Heart right ventricle (tissue), 16 donors: ENCODE results near the gene SLC22A3. TPM values are rescaled to one million over a fixed set of nuclear protein-coding genes. Genes with fewer than 3 reads are reported as not detected.

Source experiments
- ATAC-seq, 8 donors: fragments of 200-7000 bp; cut with Tn5 transposase; one replicate each; pipeline ENCODE4 v1.9.1; 2020; ENCODE audit warnings: mild to moderate bottlenecking in 8 of 8, moderate library complexity in 8 of 8, moderate number of reproducible peaks in 1 of 8
- DNase-seq, 2 donors: peaks; one replicate each; pipeline ENCODE4 v3.0.0-alpha.2; 2020
- H3K27ac ChIP-seq, 10 donors: fragments of 200-600 bp; sonication (generic) in 2 of 10; one replicate each; pipeline versions ENCODE4 v1.5.0 to v1.8.0; 2020 to 2022; ENCODE audit warnings: mild to moderate bottlenecking in 3 of 10
- H3K27me3 ChIP-seq, 7 donors: fragments of 200-600 bp; one replicate each; pipeline ENCODE4 v1.8.0; 2021 to 2022; ENCODE audit warnings: mild to moderate bottlenecking in 2 of 7
- H3K36me3 ChIP-seq, 9 donors: fragments of 200-600 bp; sonication (generic) in 1 of 9; one replicate each; pipeline versions ENCODE4 v1.5.0 to v1.8.0; 2020 to 2022; ENCODE audit warnings: mild to moderate bottlenecking in 2 of 9
- H3K4me1 ChIP-seq, 9 donors: fragments of 200-600 bp; sonication (generic) in 1 of 9; one replicate each; pipeline versions ENCODE4 v1.5.0 to v1.8.0; 2020 to 2022; ENCODE audit warnings: mild to moderate bottlenecking in 4 of 9
- H3K4me3 ChIP-seq, 10 donors: fragments of 200-600 bp; sonication (generic) in 2 of 10; one replicate each; pipeline versions ENCODE4 v1.5.0 to v1.8.0; 2020 to 2022; ENCODE audit warnings: mild to moderate bottlenecking in 7 of 10, moderate library complexity in 2 of 10
- H3K9me3 ChIP-seq, 11 donors: fragments of 200-600 bp in 10 of 11; sonication (generic) in 2 of 11; one replicate each; pipeline versions ENCODE4 v1.5.0 to v1.8.0; 2013 to 2022; ENCODE audit warnings: mild to moderate bottlenecking in 2 of 11, control low read depth in 1 of 11, moderate library complexity in 1 of 11
- CTCF ChIP-seq, 9 donors: fragments of 200-600 bp; sonication (generic) in 2 of 9; IDR thresholded peaks; one replicate each; pipeline versions ENCODE4 v1.5.0 to v1.8.0; 2021 to 2022; ENCODE audit warnings: antibody characterized with exemption in 9 of 9, mild to moderate bottlenecking in 5 of 9, moderate library complexity in 1 of 9
- WGBS, 2 donors: extraction: QIAGEN DNeasy Blood & Tissue Kit; methylation state at CpG; one replicate each; pipeline ENCODE4 v1.1.7; 2013; ENCODE audit warnings: inconsistent platforms in 1 of 2; 5-methylcytosine and 5-hydroxymethylcytosine counted together
- intact Hi-C, 10 donors: fragments of 100-400 bp; cut with DNase I; formaldehyde crosslinking; loops; one replicate each; pipeline versions ENCODE4 v1.11.1 to v1.14.2; 2022
- polyA plus RNA-seq, 2 donors: library from polyadenylated mRNA; stranded (reverse); fragments of 200-250 nt; gene quantifications; one replicate each; pipeline ENCODE4 v1.2.3, GENCODE V29; 2013
- total RNA-seq, 10 donors: library from RNA; stranded (reverse); fragmentation: NEBNext Ultra II Directional in 3 of 10; extraction: Animal tissue kit (Norgen Biotek cat#: 25700) in 3 of 10; gene quantifications; one replicate each; pipeline versions ENCODE4 v1.2.1 to v1.2.4, GENCODE V29; 2021 to 2023
- donor health status: Arrhythmogenic right ventricular cardiomyopathy.
- donor health status: ischemic (EF 13 %, LVEDD 7.1; RV severe dilation, severe dysfunction).
- donor health status: healthy with polysubstance abuse.
- donor health status: DM: no; HTN: yes; CAD: no.
- donor health status: DM: no; HTN: no; CAD: no.
- donor health status: ischemic (EF 25% LVEDD 6.9; RV normal size, moderate dysfunction).
- donor health status: ischemic (EF 25% LVEDD 5.7; RV mildly dilated, moderate dysfunction).
- donor health status: healthy.
- donor health status: DM: yes; HTN: yes; CAD: no.
- donor health status: Ischemic cardiomyopathy.
- donor health status: ischemic (EF 35%, LVEDD 5.7; RV mildly dilated, moderate dysfunction).
- donor health status: nonischemic (EF 11% LVEDD 7.7; RV severe dilation, severe dysfunction).
- donor health status: DM: yes; HTN: yes; CAD: no.
- donor health status: PGD.
- donor health status: ischemic (EF 29% LVEDD 5.4; RV normal size, mild dysfunction).
- donor health status: nonischemic (EF 23%, LVEDD 6.1; RV moderate dilation, normal function).

Gene SLC22A3
- total and polyA plus RNA-seq, 12 donors = 0.26 to 2.0 (median 0.71) TPM

- Histone ChIP-seq H3K27me3 (peaks cover 0 to 6% (median 0%) of the 10 kb centered on the region in 7 donors), H3K27ac (no peak overlapping the region), H3K9me3 (no peaks in the 10 kb centered on the region), H3K36me3 (no peaks in the 10 kb centered on the region), H3K4me1 (peaks cover 0 to 44% (median 27%) of the 10 kb centered on the region in 9 donors), H3K4me3 (no peak overlapping the region)
- no peak for DNase-seq
- ATAC-seq = no peak
- 85 to 91% methylated on average over 3 of the region's 3 CpGs for WGBS, 2 donors
- TF ChIP-seq CTCF (IDR thresholded peaks at IDR 0.05) = no peak
- intact Hi-C loops = no loop called here
These were observed 78.0 kb downstream of the SLC22A3 start for GRCh38 chr6:160426136-160426535.

DNA sequence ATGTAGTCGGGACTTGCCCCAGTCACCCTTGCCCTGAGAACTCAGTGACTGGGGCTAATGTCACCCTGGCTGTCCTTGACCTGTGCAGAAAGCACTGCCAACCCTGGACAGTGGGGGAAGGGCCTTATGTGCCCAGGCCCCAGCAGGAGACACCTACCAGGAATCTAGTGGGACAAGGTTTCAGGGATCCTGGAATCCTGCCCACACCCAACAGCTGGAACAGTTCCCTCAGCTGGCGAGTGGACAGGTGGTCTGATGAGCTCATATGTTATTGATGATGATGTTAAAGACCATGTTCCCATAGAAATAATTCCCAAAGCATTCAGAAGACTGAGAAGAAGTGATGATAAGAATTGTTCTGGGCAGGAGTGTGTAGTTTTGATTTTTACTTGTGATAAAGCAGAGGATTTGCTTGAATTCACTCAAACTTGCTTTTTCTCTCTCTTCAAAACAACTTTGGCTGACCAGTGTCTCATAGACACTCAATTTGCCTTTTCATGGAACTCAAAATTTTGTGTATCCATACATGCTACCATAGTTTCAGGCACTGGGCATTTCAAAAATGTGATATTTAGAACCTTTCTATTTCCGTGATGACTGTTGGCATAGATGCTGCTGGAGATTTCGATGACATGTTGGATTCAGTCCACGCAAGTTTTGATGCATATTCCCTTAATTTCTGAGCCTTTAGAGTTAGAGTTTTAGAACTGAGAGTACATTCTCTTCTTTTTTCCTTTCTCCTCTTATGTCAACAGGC lies 79.3 kb downstream of the SLC22A3 start:
- intact Hi-C loops = no loop called here
- 47 to 64% methylated on average over 5 of the region's 5 CpGs for WGBS, 2 donors
- H3K4me3 ChIP-seq = no peak overlapping the region
- ATAC-seq = no peak
- peaks cover 0 to 48% (median 33%) of the 10 kb centered on the region in 9 donors for H3K4me1 ChIP-seq
- H3K27me3 ChIP-seq = peaks cover 0 to 6% (median 0%) of the 10 kb centered on the region in 7 donors
- no peak for DNase-seq
- no peaks in the 10 kb centered on the region for H3K9me3 ChIP-seq
- no peak for TF ChIP-seq CTCF (IDR thresholded peaks at IDR 0.05)
- H3K36me3 ChIP-seq = no peaks in the 10 kb centered on the region
- H3K27ac ChIP-seq = peak overlapping the region in 4 of 10 donors; percentile 1 to 17 (median 10)

DNA sequence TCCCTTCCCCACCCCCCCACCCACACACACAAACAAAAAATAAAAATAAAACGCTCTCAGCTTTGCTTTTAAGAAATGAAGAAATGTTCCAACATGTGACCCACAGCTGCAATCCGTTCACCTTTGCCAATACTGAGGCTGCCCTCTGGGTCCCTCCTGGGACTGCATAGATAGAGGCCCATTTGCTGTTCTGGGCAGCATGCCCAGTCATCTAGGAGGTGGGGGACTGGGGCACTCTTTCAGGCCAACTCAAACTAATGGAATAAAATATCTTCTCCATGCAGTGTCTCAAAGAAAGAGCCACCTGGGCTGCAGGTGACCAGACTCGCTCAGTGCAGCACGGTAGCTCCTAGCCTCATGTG lies 79.9 kb downstream of the SLC22A3 start:
- TF ChIP-seq CTCF (IDR thresholded peaks at IDR 0.05) = no peak
- WGBS, 2 donors = 35 to 40% methylated on average over 4 of the region's 4 CpGs
- H3K4me1 ChIP-seq = peaks cover 0 to 48% (median 33%) of the 10 kb centered on the region in 9 donors
- ATAC-seq = peak; percentile 53 to 91 (median 78)
- no peaks in the 10 kb centered on the region for H3K9me3 ChIP-seq
- DNase-seq = peak; percentile 62 to 74
- no peak overlapping the region for H3K4me3 ChIP-seq
- H3K36me3 ChIP-seq = no peaks in the 10 kb centered on the region
- peak overlapping the region in 3 of 10 donors; percentile 1 to 64 (median 17) for H3K27ac ChIP-seq
- peaks cover 0 to 6% (median 0%) of the 10 kb centered on the region in 7 donors for H3K27me3 ChIP-seq
- intact Hi-C loops = no loop called here

DNA sequence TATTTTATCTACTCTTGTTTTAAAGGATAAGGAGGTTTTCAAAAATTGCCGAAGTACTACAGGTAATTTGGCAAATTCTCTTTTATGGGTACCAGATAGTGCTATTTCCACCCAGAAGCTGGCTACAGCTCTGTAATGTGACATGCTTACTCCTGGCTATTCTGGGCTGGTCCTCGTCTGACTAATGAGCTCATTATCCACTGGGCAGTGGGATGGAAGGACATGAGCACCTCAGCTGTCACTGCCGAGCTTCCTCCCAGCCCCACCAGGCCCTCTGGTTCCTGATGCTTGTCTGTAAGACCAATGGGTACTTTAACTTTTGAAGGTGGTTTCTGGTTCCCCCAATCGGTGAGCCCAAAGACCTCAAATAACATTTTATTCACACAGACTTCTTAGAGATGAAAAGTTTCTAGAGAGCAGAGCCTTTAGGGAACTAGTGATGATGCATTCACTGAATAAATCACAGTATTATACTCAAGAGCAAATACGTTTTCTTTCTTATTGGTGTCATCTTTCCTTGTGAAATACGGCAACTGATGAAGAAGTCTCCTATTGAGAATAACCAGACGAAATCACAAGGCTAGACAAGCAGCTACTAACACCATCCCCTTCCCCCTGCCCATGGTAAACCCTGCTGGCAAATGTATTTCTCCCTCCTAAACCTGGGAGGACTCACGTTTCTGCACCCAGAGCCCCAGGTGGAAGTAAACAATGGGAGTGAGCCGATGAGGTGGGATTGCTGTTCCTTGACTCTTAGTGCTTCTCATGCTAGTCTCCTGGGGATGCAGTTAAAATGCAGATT lies 80.8 kb downstream of the SLC22A3 start:
- Histone ChIP-seq H3K4me3 (no peak overlapping the region), H3K36me3 (no peaks in the 10 kb centered on the region), H3K4me1 (peaks cover 0 to 48% (median 33%) of the 10 kb centered on the region in 9 donors), H3K27ac (peak overlapping the region in 4 of 10 donors; percentile 1 to 64 (median 13)), H3K27me3 (peaks cover 0 to 6% (median 0%) of the 10 kb centered on the region in 7 donors), H3K9me3 (no peaks in the 10 kb centered on the region)
- ATAC-seq = peak in 2 of 8 donors; percentile 33 to 58
- intact Hi-C loops = no loop called here
- 51 to 55% methylated on average over 9 of the region's 9 CpGs for WGBS, 2 donors
- TF ChIP-seq CTCF (IDR thresholded peaks at IDR 0.05) = no peak
- DNase-seq = no peak
